ENCODE measurements around the gene SPHK1.

SPHK1 gene

DNA sequence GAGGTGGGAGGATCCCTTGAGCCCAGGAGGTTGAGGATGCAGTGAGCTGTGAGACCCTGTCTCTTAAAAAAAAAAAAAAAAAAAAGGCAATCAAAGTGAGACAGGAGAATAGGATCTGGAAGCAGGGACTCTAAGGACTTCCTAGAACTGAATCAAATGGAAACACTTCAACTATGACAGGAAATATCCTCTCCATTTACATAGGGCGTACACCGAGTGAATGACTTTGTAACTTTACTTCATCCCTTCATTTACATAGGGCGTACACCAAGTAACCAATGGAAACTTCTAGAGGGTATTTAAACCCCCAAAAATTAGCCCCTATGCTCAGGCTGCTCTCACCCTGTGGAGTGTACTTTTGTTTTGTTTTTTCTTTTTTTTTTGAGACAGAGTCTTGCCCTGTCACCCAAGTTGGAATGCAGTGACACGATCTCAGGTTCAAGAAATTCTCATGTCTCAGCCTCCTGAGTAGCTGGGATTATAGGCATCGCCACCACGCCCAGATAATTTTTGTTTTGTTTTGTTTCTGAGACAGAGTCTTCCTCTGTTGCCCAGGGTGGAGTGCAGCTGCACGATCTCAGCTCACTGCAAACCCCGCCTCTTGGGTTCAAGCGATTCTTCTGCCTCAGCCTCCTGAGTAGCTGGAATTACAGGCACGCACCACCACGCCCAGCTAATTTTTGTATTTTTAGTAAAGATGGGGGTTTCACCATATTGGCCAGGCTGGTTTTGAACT lies 21.1 kb upstream of the SPHK1 start:
- no peak for DNase-seq

DNA sequence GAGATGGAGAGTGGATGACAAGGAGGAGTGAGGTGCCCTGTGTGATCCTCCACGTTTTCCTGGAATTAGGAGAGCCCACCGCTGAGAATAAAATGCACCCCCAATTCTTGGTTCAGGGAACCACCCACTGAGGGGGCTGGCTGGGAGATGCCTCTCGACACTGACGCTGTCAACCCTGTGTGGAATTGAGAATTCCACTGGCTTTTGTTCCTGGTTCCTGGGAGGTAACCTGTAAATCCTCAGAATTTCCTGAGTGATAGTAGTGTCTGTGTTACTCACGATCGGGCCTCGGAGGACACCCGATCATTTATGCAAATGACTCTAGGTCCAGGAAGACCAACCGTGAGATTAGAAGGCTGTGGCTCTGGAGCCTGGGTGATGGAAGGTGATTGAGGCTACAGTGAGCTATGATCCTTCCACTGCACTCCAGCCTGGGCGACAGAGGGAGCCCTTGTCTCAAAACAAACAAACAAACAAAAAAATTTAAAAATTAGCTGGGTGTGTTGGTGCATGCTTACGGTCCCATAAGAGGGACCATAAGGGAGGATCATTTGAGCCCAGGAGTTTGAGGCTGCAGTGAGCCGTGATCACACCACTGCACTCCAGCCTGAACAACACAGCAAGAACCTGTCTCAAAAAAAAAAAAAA lies 19.0 kb upstream of the SPHK1 start:
- no peak for DNase-seq

DNA sequence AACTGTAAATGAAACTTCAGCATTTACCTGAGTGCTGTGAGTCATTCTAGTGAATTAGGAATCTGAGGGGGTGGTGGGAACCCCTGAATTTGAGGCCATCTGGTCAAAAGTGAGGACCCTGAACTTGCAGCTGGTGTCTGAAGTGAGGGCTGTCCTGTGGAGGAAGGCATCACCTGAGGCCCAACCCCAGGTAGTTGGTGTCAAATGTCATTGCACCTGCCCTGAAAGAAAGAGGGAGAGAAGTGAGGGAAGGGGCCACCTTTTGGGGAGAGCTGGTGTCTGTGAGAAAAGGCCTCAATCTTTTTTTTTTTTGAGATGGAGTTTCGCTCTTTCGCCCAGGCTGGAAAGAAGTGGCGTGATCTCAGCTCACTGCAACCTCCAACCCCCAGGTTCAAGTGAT lies 18.2 kb upstream of the SPHK1 start:
- no peak for DNase-seq

DNA sequence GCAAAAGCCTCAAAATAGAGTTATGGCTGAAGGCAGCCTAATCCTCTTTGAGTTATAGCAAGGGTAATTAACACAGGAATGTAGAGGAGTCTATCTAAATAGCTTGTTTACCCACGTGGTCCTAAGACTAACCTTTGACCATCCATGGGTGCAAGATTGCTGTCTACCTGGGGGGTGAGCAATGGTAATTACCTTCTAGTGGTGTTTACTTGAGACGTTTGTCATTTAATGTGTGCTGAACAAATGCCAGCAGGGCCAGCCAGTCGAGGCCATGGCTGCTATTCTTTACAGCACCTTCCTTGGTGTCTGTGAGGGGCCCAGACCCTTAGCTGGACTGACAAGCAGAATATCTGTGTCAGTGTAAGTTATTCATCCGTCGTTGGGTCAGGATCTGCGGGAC lies 16.8 kb upstream of the SPHK1 start:
- DNase-seq = no peak

DNA sequence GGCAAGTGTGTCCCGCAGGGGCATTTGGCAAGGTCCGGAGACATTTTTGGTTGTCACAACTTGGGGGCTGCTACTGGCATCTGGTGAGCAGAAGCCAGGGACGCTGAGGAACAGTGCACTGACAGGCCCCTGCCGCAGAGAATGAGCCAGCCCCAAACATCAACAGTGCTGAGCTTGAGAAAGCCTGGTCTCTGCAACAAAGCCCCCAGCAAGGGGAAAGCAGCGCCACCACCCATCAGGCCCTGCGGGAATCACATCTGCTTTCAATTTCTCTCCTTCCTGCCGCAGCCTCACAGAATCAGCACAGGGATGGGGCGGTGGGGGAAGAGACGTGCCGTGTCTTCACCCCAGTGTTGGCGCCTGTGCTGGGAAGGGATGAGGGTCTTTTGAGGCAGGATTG lies 15.9 kb upstream of the SPHK1 start:
- no peak for DNase-seq

DNA sequence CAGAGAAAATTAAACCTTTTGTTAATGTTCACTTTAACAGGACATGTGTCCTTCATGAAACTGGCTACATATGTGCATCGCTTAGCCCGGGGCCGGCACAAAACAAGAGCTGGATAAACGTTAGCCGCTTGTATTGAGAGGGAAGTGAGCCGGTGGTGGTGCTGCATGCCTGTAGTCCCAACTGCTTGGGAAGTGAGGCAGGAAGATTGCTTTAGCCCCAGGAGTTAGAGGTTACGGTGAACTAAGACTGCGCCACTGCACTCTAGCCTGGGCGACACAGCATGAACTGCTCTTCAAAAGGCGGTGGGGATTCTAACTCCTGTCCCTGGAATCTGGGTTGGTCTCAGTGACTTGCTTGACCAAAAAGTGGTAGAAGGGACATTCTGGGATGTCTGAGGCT lies 15.0 kb upstream of the SPHK1 start:
- no peak for DNase-seq

DNA sequence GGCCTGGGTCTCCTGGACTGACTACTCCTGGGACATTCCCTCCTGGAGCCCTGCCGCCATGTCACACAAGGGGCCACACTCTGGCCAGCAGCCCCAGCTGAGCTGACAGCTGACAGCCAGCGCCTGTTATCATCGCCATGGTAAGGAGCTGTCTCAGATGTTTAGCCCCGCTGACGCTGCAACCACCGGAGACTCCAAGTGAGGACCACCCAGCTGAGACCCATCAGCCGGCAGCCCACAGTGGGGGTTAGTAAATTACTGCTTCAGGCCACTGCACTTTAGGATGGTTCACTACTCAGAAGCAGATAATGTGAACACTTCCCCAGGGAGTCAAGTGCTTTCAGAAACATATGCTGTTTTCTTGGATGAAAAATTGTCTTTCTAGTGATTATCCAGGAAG lies 14.6 kb upstream of the SPHK1 start:
- no peak for DNase-seq

DNA sequence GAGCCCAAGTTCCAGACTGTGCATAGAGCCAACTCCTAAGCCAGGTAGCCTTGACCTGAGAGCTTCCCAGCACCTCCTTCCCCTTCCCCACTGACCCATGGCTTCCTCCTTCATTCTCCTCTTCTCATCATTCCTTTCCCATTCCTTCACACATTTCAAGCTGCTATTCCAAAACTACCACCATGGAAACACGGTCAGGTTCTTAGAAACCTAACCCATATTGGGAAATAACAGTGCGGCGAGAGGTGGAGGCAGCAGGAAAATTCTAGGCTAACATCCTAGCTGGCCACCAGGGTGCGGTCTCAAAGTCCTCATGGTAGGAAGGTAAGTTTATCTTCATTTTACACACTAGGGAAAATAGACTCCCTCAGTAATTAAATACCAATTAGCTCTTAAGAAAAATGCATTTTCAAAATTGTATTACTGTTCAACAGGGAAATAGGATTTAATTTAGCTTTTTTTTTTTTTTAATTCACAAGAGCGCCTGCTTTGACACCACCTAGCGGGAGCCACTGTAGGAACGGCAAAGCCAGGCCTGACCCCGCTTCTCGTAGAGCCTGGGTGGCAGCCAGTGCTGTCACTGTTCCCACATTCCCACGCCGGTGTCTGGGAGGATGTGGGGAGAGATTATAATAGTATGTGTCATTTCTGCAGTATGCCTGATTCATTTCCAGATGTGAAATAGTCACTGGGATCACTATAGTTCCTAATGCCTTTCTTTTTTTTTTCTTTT lies 14.0 kb upstream of the SPHK1 start:
- no peak for DNase-seq

DNA sequence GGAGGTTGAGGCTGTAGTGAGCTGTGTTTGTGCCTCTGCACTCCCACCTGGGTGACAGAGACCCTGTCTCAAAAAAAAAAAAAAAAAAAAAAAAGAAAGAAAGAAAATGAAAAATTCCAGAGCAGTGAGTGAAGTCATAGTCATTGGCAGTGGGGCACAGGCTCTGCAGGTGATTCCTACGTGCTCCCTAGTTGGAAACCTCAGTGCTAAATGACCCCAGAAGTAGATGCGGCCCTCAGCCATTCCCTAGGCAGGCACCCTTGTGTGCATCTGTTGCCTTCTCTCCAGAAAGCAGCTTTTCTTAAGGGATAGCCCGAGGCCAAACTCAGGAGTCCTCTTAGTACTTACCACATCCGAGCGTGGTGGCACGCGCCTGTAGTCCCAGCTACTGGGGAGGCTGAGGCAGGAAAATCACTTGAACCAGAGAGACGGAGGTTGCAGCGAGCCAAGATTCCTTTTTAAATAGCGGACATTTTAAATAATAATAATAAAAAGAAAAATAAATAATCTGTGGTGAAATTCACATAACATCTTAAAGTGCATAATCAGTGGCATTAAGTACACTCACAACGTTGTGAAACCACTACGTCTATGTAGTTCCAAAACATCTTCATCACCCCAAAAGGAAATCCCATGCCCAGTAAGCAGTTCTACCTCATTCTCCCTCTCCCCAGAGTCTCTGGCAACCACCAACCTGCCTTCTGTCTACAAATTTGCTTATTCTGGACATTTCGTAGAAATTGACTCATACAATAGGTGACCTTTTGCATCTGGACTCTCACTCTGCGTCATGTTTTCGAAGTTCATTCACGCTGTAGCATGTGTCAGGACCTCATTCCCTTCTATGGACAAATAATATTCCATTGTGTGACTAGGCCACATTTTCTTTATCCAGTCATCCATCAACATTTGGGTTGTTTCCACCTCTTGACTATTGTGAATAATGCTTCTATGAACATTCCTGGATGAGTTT lies 12.5 kb upstream of the SPHK1 start:
- no peak for DNase-seq

DNA sequence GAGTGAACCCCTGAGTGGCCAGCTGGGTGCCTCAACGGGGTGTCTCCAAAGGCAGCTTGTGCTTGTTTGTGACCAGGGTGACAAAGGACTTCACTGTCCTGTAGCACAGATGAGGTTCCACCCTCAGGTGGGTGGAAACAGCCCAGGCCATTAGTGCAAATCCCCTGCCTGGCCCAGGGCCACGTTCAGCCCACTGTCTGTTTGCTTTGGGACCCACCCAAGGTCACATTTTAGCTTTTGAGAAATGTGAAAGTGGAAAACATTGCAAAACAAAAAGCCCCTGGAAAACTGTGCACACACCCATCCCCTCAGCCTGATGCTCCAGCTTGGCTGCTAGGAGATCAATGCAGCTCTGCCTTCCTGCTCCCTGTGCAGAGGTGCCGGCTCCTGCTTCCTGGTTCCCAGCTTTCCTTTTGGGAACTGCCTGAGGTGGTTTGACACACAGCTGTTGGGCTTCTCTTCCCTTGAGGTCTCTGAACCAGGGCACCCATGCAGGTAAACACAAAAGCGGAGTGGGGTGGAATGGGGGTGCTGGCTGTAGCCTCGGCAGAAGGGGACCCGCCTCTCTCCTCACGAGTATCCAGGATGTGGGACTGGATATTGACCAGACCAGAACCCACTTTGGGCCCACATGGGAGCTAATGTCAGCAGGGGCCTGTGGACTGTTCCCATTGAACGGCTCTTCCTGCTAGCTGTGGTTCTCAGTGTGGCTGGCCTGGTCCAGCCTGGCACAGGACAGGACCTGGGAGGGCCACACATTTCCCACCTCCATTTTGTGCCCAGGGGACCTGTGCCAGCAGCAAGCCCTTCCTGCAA lies 7.9 kb upstream of the SPHK1 start:
- DNase-seq = no peak

DNA sequence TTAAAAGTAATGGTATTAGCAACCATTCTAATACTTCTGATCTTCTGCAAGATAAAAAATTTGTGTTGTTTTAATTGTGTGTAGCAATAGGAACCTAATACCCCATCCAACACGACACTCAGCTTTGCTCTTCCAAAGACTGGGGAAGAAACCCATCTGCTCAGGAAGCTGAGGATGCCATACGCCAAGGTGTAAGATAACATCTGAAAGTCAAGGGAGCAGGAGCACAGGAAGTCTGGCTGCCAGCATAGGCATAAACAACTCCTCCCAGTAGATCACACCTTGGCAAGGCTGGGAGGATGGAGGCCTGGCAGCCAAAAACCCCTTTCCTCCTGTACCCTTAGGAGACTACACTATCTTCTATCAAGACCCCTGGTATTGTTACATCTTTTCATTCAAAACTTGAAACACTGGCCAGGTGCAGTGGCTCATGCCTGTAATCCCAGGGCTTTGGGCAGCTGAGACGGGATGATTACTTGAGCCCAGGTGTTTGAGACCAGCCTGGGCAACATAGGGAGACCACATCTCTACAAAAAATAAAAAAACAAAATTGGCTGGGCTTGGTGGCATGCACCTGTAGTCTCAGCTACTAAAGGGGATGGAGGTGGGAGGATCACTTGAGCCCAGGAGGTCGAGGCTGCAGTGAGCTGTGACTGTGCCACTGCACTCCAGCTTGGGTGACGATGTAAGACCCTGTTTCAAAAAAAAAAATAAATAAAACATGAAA lies 5.7 kb upstream of the SPHK1 start:
- DNase-seq = no peak

DNA sequence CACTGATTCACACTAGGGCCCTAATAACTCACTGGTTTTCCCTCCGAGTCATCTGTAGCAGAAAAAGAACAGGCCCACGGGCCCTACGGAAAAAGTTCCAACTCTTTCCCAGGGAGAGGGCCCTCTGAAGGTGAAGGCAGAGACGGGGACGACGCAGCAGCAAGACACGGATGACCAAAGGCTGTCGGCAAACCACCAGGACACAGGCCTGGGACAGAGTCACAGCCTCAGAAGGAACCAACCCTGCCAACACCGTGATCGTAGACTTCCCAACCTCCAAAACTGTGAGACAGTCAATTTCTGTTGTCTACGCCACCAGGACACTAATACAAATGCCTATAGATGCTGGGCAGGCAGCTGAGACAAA lies 5.2 kb upstream of the SPHK1 start:
- no peak for DNase-seq

DNA sequence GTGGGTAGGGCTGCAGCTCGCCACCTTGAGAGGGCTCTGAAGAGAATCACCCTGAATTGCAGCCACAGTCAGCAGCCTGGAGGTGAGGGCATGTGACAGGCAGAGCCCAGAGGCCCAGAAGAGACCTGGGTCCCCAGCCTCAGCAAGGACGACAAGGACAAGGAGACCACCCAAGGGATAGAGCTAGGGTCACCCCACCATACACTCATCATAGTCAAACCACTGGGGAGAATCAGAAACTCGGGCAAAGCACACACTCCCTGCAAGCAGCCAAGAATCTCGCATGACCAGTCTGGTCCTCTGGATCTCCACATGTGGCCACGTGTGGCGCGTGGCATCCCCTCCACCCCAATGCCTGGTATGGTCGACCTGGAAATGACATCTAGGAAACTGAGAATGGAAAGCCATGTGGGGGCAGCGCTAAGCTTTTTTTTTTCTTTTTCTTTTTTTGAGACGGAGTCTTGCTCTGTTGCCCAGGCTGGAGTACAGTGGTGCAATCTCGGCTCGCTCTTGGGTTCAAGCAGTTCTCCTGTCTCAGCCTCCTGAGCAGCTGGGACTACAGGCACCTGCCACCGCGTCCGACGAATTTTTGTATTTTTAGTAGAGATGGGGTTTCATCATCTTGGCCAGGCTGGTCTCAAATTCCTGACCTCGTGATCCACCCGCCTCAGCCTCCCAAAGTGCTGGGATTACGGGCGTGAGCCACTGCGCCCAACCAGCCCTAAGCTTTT lies 4.6 kb upstream of the SPHK1 start:
- DNase-seq = no peak

DNA sequence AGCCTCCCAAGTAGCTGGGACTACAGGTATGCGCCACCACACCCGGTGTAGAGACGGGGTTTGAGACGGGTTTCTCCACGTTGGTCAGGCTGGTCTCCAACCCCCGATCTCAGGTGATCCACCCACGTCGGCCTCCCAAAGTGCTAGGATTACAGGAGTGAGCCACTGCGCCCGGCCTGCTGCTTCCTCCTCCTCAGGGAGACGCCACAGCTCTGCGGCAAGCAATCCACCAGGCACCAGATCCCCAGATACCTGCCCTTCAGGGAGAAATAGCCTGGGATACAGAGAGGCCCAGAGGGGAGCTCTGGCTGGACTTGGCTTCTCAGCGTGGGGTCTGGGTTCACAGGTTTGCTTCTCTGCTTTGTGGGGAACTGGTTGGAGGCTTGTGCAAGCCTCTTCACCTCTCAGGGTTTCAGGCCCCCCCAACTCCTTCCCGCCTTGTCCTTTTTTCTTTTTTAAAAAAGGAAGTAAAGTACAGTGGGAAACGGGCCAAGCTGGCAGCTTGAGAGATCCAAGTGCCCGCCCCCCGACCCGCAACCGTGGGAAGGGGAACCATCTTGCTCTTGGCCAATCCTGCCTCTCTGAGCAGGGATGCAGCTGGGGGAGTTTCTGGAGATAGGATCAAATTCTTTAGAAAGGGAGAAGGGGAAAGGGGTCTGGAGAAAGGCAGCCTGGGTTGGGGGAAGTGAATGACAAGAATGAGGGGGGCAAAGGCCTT lies 2.6 kb upstream of the SPHK1 start:
- DNase-seq = no peak

DNA sequence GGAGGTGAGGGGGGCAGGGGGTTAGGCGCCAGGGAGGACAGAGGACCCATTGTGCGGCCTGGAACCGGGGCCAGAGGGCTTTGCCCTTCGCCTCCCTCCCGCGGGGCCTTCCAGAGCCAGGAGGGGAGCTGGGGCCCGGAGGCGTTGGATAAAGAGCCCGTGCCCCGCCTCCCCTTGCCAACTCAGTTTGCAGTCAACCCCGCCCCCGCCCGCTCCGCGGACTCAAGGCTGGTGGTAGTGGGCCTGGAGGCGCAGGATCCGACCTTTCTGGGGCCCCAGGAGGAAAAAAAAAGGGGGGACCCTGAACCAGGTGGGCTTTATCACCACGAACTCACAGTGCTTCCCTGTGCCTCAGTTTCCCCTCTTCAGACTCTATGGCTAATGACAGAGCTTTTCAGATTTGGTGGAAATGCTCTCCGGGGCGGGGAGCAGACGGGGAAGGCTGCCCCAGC lies 2.0 kb upstream of the SPHK1 start:
- no peak for DNase-seq

DNA sequence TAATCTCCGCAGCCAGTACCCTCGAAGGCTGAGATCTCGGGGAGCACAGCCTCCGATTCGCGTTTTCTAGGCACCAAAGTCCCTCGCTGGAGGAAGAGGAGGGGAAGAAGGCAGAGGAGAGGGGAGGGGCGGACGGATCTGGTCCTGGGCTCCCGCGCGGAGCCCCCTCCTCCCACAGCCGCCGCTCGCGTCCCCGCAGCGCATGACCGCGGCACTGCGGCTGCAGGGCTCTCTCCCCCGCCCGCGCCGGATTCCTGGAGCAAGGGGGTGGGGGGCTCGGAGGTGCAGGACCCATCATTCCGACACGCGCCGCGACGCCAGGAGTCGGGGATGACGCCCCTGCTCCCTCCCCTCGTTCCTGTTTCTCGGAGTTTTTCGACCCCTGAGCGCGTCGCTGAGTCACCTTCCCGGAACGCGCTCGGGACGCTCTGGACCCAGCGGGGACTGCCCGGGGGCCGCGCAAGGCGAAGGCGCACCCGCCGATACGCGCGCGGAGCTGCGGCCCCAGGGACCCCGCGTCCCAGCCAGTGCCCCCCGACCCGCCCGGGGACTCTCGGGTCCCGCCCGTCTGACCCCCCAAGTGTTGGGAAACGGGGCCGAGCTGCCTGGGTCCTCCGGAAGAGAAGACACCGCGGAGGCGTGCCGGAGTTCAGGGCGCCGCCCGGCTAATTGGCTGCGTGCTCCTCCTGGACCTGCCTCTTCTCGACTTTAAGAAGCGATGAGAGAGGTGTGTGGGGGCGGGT lies 1.4 kb upstream of the SPHK1 start:
- DNase-seq = no peak

DNA sequence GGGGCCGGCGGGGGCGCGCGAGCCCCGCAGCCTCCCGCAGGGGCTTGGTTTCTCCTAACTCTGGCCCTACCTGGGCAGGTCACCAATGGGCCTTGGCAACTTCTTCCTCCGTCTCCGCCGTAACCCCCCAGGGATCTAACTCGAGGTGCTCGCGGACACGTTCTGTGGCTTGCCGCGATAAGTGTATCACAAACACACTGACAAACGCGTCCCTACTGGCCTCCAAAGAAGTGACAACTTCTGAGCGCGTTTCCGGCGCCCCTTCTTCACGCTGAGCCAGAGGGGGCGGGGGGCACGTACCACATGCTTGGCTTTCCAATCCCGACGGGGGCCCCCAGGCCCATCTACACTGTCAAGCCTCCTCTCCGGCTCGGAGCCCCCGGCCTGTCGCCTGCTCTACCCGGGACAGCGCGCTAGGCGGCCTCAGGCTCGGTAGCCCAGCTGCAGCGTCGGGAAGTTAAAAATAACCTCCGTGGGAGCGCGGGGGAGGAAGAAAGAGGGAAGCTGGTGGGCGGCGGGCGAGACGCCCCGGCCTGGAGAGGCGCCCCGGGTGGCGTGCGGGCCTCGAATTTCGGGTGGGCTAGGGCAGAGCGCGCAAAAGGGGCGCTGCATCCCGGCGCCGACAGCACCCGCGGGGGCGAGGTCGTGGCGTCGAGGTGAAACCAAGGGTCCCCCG lies 725 bp upstream of the SPHK1 start:
- peak; percentile 86 for DNase-seq

Data from activated CD8-positive, alpha-beta memory T cell treated with anti-CD3 and anti-CD28 coated beads, Interleukin-2, amount 50 U/mL, for 48 hours (primary cell).